NOMO-1 treated with dmso at 0.1 percent for 144 hours (cell line): ENCODE data around the gene PSMD4.
A peak's percentile ranks its signal among the peaks of the same experiment; 100 is the strongest.
"Not testable (repeated sequence)": the region's sequence is repeated elsewhere in the genome, so short reads cannot be mapped to it uniquely, and the experiment has no call there.

Experiments
- DNase-seq: peaks from one replicate; lab custom pipeline; 2025; ENCODE audit not compliant: unreplicated experiment; lab: John Stamatoyannopoulos, UW

Gene PSMD4

DNA sequence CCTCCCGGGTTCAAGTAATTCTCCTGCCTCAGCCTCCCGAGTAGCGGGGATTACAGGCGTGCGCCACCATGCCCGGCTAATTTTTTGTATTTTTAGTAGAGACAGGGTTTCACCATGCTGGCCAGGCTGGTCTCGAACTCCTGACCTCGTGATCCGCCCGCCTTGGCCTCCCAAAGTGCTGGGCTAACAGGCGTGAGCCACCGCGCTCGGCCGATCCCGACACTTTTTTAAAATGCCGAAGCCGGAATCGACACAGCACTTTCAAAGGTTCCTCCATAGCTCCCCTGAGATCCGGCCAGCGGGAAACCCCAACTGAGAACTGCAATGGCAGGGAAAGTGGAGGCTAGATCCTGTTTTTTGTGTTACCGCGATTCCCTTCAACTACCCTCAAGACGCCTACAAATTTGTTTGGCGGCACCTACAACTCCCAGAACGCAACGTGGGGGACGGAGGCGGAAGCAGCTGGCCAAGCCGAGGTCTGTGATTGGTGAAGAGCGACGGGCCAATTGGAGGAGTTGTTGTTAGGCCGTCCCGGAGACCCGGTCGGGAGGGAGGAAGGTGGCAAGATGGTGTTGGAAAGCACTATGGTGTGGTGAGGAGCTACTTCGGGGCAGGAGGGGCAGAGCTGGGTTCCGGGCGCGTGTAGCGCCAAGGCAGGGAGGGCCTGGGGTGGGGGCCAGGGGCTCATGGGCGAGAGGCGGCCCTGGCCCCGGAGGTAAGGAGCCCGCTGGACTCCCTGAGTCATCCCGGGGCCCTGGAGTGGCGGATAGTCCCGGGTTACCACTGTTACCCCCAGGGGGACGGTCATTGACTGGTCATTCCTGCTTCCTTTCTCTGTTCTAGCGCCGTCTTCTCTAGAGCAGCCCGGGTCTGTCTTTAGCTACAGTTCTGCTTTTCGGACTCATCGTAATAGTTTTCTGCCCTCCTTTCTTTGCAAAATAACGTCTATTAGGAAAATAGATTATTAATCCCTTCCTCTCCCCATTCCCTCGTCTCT, at the start of gene PSMD4:
Gene PSMD4 (plus strand): TSS at position 518 of the 997 bp plus-strand sequence. CDS start 49 bp downstream, at position 567.
- DNase-seq: peak; percentile 99

DNA sequence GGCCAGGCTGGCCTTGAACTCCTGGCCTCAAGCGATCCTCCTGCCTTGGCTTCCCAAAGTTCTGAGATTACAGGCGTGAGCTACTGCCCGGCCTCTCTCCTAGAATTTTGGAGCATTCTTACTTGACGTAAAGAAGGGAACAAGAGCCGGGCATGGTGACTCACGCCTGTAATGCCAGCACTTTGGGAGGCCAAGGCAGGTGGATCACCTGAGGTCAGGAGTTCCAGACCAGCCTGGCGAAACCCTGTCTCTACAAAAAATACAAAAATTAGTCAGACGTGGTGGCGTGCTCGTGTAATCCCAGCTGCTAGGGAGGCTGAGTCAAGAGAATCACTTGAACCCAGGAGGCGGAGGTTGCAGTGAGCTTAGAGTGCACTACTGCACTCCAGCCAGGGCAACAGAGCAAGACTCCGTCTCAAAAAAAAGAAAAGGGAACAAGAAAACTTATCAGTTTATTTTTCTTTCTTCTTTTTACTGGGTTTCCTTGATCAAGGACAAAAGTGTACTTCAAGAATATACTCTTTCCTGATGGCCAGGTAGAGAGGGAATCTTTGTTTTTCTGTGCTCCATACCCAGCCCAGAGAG, 49.1 kb upstream of the PSMD4 start:
- not testable (repeated sequence) for DNase-seq

DNA sequence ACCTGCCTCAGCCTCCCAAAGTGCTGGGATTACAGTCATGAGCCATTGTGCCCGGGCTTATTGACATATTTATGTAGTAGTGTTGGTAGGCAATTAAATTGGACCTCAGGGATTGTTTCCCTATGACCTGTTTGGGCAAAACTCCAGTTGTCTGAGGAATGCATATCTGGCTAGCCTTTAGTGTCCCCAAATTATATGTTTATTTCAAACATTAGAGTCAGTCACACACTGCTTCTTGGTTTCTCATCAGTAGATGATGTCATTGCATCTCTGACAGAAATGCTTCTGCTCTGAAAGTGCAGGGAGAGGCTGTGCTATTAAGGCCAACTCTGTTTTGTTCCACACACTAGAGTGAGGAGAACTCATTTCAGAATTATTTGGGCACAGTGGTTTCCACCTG, 43.7 kb upstream of the PSMD4 start:
- DNase-seq: no peak

DNA sequence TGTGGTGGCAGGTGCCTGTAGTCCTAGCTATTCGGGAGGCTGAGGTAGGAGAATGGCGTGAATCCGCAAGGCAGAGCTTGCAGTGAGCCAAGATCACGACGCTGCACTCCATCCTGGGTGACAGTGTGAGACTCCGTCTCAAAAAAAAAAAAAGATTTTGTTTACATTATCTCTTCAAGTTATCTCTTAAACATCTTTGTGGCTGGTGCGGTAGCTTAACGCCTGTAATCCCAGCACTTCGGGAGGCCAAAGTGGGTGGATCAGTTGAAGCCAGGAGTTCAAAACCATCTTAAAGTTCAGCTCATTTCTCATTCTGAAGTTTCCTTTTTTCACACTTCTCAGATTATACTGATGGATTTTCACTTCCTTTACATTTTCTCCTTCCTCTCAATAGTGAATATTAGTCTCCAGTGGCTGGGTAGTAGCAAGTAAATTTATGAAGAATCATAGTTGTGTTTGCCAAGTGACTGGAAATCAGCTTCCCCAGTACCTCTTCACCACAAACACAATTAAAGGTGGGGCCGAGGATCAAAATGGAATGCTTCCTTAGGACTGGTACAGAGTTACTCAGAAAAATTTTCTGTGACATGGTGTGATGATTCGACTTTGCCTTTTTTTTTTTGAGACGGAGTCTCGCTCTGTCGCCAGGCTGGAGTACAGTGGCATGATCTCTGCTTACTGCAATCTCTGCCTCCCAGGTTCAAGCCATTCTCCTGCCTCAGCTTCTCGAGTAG, 42.4 kb upstream of the PSMD4 start:
- no peak for DNase-seq

DNA sequence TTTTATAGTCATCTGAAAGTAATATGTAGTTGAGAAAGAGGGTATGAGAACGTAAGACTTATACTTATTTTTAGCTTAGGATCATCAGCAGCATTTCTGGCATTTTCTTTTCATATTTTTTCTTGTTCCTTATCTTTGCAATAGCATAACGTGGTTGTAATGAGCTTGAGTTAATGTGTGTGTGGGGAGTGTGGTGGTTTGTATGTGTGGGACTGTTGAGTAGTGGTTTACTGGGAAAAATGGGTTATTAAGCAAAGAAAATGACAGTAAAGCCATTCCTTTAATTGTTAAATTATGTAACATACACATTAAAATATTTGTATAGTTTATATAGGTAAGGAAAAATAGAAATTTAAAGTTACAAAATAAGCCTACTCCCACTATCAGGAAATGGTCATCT, 41.0 kb upstream of the PSMD4 start:
- no peak for DNase-seq

DNA sequence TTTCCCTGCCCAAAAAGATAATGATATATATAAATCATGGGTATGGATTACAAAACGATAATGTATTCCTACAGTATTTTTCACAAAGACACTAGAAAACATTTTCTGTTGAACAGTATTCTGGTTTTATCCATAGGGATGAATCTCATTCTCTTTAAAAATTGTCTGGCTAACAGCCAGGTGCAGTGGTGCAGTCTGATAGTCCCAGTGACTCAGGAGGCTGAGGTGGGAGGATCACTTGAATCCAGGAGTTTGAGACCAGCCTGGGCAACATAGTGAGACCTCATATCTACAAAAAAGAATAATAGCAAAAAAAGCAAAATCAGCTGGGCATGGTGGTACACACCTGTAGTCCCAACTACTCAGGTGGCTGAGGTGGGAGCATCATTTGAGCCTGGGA, 32.9 kb upstream of the PSMD4 start:
- no peak for DNase-seq

DNA sequence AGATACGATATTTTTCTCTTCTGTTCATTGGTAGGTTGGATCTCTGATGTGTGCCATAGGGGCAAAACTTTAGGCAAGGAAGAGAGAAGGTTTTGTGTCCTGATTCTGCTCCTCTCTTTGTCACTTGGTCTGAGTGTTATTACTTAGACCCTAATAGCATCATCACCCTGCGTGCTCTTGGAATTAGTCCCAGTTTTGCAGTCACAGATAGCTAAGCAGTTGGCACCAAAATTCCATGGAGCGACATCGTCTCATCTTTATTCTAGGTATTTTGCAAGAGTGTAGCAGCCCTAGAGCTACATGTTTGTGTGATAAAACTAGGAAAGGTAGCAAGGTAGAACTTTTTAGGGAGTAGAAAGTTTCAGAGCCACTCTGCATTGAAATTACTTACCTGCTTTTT, 32.4 kb upstream of the PSMD4 start:
- DNase-seq: no peak

- no peak for DNase-seq
Measured at GRCh38 chr1:151235235-151235634, 19.3 kb upstream of the PSMD4 start.

DNA sequence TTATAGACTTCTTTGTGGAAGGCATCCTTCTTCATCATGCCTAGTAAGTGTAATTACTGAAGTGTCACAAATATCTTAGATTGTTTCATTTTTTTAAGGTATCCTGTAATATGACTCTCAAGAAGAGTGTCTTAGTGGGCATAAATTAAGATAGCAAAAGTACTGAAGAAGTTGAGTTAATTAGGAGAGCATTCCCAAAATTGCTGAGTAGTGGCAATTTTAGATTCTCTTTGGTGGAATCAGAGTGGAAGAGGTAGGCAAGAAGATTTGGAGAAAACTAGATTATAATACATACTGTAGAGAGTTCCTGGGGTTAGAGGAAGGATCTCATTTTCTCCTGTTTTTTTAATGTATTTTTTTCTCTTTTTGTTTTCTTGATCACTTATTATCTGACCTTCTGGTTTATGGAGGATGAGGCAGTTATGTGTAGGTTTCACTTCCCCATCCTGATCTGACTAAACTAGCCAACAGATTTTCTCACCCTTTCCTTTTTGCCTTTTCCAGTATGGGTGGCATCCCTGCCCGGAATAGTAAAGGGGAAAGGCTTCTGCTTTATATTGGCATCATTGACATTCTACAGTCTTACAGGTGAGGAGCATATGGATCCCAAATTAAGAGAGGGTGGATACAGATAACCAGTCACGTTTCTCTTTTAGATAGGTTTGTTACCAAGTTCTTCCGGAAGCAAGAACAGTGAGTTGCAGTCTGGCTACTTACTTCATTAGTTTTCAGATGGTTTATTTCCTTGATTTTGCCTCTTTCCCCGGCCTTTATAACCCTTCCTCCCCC, 16.7 kb upstream of the PSMD4 start:
- peak; percentile 13 for DNase-seq

GRCh38 chr1:151238467-151238739, 16.1 kb upstream of the PSMD4 start:
- DNase-seq: no peak

- DNase-seq: no peak
Measured at GRCh38 chr1:151242442-151242841, 12.1 kb upstream of the PSMD4 start.

- no peak for DNase-seq
Measured at GRCh38 chr1:151243683-151244216, 10.8 kb upstream of the PSMD4 start.

DNA sequence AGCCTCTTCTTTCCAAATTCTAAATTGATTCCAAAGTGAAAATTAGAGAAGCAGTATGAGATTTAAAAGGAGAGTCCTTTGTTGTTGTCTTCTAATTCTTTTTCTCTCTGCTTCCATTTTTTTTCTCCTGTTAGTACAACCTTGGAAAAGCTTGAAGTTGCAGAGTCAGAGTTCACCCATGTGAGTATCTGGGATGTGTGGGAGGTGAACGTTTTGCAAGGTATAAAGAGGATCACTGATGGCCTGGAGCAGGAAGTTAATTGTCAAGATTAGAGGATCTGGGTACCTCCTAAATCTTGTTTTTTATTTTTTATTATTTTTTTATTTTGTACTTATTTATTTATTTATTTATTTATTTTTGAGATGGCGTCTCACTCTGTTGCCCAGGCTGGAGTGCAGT, 7.7 kb upstream of the PSMD4 start:
- no peak for DNase-seq

DNA sequence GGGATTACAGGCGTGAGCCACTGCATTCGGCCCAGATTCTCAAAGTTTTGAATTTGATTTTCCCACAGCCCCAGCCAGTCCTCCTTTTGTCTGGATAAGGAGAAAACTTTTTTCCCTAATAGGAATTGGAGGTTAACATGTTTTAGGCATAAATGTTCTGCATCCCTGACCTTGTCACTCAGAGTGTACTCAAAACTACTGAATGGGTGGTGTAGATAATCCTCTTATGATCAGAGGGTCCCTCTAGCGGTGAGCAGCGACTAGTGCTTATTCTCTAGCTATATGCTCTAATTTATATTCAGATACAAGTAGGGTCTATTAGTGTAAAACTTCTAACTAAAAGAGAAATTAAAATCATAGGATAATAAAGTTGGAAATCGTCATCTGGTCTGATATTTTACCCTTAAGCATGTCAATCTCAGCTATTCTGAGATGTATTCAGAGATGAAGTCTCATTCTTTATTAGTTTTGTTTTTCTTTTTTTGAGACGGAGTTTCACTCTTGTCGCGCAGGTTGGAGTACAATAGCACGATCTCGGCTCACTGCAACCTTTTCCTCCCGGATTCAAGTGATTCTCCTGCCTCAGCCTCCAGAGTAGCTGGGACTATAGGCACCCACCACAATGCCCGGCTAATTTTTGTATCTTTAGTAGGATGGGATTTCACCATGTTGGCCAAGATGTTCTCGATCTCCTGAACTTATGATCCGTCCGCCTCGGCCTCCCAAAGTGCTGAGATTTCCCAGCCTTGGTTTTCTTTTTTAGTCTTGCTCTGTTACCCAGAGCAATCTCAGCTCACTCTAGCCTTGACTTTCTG, 2.7 kb upstream of the PSMD4 start:
- peak; percentile 71 for DNase-seq

DNA sequence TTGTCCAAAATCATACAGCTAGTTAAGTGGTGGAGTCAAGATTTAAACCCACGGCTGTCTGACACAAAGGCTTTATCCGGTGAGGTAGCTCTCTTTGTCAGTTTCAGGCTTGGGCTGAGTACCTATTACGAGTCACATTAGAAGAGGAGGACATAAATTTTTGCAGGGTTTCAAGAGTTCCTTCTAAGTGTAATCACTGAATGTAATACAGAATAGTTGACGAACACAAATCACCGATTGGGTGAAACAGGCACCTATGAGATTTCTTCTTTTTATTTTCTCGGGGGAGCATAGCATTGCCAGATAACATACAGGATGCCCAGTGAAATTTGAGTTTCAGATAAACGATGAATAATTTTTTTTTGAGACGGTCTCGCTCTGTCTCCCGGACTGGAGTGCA, 847 bp downstream of the PSMD4 start:
- no peak for DNase-seq

DNA sequence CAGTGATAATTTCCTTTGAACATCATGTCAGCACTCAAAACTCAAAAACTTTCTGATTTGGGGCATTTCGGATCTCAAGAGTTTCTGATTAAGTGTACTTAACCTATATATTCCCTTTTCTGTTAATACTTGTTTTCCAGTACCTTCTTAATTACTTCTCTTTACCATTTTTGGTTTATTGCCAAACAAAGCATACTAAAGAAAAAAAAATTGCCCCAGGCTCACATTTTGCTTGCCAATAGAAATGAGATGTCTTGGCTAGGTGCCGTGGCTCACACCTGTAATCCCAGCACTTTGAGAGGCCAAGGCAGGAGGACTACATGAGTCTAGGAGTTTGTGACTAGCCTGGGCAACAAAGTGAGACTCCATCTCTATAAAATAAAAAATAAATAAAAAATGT, 4.8 kb downstream of the PSMD4 start:
- no peak for DNase-seq

- no peak for DNase-seq
Measured at GRCh38 chr1:151265446-151266236, 11.1 kb downstream of the PSMD4 start.

- DNase-seq: no peak
Measured at GRCh38 chr1:151266315-151266714, 11.8 kb downstream of the PSMD4 start.

- DNase-seq: no peak
Measured at GRCh38 chr1:151266821-151267220, 12.3 kb downstream of the PSMD4 start.
